Astrocyte (in vitro differentiated cells and primary cell): ENCODE data around the gene CNTNAP2. TPM values are rescaled to one million over a fixed set of nuclear protein-coding genes. Genes with fewer than 3 reads are reported as not detected.

Experiments
- DNase-seq: peaks from one replicate; pipeline ENCODE4 v3.0.0-alpha.2; 2010; ENCODE audit warnings: low read depth
- FAIRE-seq: peaks from 2 replicates; lab custom pipeline; 2011; peaks lifted over from hg19 to GRCh38; lab: Jason Lieb, UNC
- H2AFZ ChIP-seq: 2 replicates; pipeline ENCODE4 v1.6.0; 2012; ENCODE audit warnings: low read depth, low read length, inconsistent platforms
- H3K27ac ChIP-seq: 2 replicates; pipeline ENCODE4 v1.5.1; 2011; ENCODE audit warnings: low read depth, low read length, inconsistent platforms
- H3K27me3 ChIP-seq: 2 replicates; pipeline ENCODE4 v1.6.0; 2011; ENCODE audit warnings: low read length, inconsistent platforms; ENCODE audit not compliant: insufficient read depth
- H3K36me3 ChIP-seq: 2 replicates; pipeline ENCODE4 v1.5.1; 2011; ENCODE audit warnings: low read length, inconsistent platforms; ENCODE audit not compliant: insufficient read depth
- H3K4me1 ChIP-seq: 2 replicates; pipeline ENCODE4 v1.5.1; 2011; ENCODE audit warnings: low read length, inconsistent platforms; ENCODE audit not compliant: insufficient read depth
- H3K4me2 ChIP-seq: 2 replicates; pipeline ENCODE4 v1.6.0; 2012; ENCODE audit warnings: low read length, inconsistent platforms
- H3K4me3 ChIP-seq: 2 replicates; pipeline ENCODE4 v1.5.1; 2011; ENCODE audit warnings: low read depth, mild to moderate bottlenecking, low read length, inconsistent platforms; ENCODE audit not compliant: insufficient read depth
- H3K79me2 ChIP-seq: 2 replicates; pipeline ENCODE4 v1.6.0; 2012; ENCODE audit warnings: mild to moderate bottlenecking, low read length, inconsistent platforms; ENCODE audit not compliant: insufficient read depth
- H3K9ac ChIP-seq: 2 replicates; pipeline ENCODE4 v1.6.0; 2012; ENCODE audit warnings: mild to moderate bottlenecking, low read length, inconsistent platforms
- H3K9me3 ChIP-seq: 2 replicates; pipeline ENCODE4 v1.5.1; 2012; ENCODE audit warnings: low read depth, mild to moderate bottlenecking, low read length, inconsistent platforms; ENCODE audit not compliant: insufficient read depth
- H4K20me1 ChIP-seq: 2 replicates; pipeline ENCODE4 v1.6.0; 2012; ENCODE audit warnings: low read length, inconsistent platforms; ENCODE audit not compliant: insufficient read depth
- H3K27ac Mint-ChIP-seq: one replicate; pipeline ENCODE4 v1.8.0; 2021; ENCODE audit warnings: mild to moderate bottlenecking, mixed read lengths; ENCODE audit not compliant: unreplicated experiment
- H3K27me3 Mint-ChIP-seq: one replicate; pipeline ENCODE4 v1.8.0; 2021; ENCODE audit warnings: low read depth, mixed read lengths; ENCODE audit not compliant: unreplicated experiment
- H3K36me3 Mint-ChIP-seq: one replicate; pipeline ENCODE4 v1.8.0; 2021; ENCODE audit warnings: low read depth, mixed read lengths; ENCODE audit not compliant: unreplicated experiment
- H3K4me1 Mint-ChIP-seq: one replicate; pipeline ENCODE4 v1.8.0; 2021; ENCODE audit warnings: low read depth, mixed read lengths; ENCODE audit not compliant: unreplicated experiment
- H3K4me3 Mint-ChIP-seq: one replicate; pipeline ENCODE4 v1.8.0; 2021; ENCODE audit warnings: mild to moderate bottlenecking, moderate library complexity, mixed read lengths; ENCODE audit not compliant: unreplicated experiment
- H3K9me3 Mint-ChIP-seq: one replicate; pipeline ENCODE4 v1.8.0; 2021; ENCODE audit warnings: mild to moderate bottlenecking, mixed read lengths; ENCODE audit not compliant: unreplicated experiment
- EZH2 ChIP-seq: IDR thresholded peaks from 2 replicates; pipeline ENCODE4 v1.6.1; 2012; ENCODE audit warnings: mild to moderate bottlenecking, low read length, inconsistent platforms; ENCODE audit not compliant: insufficient read depth
- total RNA-seq: library from RNA; stranded (reverse); gene quantifications from 2 replicates; pipeline ENCODE4 v1.2.1, GENCODE V29; 2021
- TF ChIP-seq, protein P1 (sequence below): IDR thresholded peaks from 2 replicates; pipeline ENCODE4 v1.5.1; 2011; ENCODE audit warnings: low read depth, mild to moderate bottlenecking, inconsistent platforms, low read length, moderate library complexity; ENCODE audit not compliant: insufficient read depth

CNTNAP2 gene
- total RNA-seq, 1 donor from 2014 or later, result 20.0 TPM

- Mint-ChIP-seq H3K9me3 (peaks cover 4% of the 10 kb centered on the region), H3K4me3 (no peak overlapping the region), H3K27ac (no peak overlapping the region), H3K27me3 (no peaks in the 10 kb centered on the region), H3K4me1 (peaks cover 7% of the 10 kb centered on the region), H3K36me3 (no peaks in the 10 kb centered on the region)
- Histone ChIP-seq H3K9me3 (peaks cover 7% of the 10 kb centered on the region), H2AFZ (no peak overlapping the region), H3K27me3 (no peaks in the 10 kb centered on the region), H3K79me2 (no peaks in the 10 kb centered on the region), H3K27ac (no peak overlapping the region), H3K4me1 (no peaks in the 10 kb centered on the region), H3K9ac (no peak overlapping the region), H3K4me2 (no peak overlapping the region), H3K36me3 (no peaks in the 10 kb centered on the region), H4K20me1 (no peaks in the 10 kb centered on the region), H3K4me3 (no peak overlapping the region)
- FAIRE-seq (no peak), DNase-seq (no peak)
- TF ChIP-seq, protein P1, sequence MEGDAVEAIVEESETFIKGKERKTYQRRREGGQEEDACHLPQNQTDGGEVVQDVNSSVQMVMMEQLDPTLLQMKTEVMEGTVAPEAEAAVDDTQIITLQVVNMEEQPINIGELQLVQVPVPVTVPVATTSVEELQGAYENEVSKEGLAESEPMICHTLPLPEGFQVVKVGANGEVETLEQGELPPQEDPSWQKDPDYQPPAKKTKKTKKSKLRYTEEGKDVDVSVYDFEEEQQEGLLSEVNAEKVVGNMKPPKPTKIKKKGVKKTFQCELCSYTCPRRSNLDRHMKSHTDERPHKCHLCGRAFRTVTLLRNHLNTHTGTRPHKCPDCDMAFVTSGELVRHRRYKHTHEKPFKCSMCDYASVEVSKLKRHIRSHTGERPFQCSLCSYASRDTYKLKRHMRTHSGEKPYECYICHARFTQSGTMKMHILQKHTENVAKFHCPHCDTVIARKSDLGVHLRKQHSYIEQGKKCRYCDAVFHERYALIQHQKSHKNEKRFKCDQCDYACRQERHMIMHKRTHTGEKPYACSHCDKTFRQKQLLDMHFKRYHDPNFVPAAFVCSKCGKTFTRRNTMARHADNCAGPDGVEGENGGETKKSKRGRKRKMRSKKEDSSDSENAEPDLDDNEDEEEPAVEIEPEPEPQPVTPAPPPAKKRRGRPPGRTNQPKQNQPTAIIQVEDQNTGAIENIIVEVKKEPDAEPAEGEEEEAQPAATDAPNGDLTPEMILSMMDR, result no peak
- no peak for TF ChIP-seq EZH2
Measured at GRCh38 chr7:148041156-148041555, 1924.6 kb downstream of the CNTNAP2 start.

DNA sequence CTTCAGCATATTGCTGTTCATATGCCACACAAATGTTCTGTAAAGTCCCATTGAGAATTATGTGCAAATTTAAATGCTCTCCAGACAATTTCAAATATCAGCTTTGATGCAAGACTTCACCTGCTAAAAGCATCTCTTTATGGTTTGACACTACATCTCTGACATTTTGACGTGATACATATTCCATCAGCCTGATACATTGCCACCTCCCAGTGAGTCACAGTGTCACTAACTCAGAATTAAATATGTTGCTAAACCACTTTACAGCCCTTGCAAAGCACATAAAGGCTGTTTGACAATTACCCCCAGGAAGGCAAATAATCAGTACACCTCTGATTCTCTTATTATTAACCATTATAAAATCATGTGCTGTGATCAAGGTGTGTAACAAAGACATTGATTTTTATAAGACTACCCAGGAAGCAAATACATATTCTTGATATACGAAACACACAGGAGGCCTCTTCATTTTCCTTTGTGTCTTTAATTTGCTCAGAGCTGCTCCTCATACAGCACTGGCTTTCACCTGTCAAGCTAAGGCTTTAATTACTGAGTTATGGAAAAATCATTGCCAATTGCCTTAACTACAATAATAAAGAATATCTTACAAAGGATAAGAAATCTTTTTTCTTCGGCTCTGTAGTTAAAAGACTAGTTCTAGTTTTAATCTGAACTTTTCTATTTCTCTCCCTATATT is 1926.5 kb downstream of the CNTNAP2 start:
- FAIRE-seq (no peak), DNase-seq (no peak)
- Histone ChIP-seq H4K20me1 (no peaks in the 10 kb centered on the region), H3K9ac (no peak overlapping the region), H3K9me3 (peaks cover 7% of the 10 kb centered on the region), H2AFZ (no peak overlapping the region), H3K27ac (no peak overlapping the region), H3K4me1 (no peaks in the 10 kb centered on the region), H3K36me3 (no peaks in the 10 kb centered on the region), H3K4me3 (no peak overlapping the region), H3K79me2 (no peaks in the 10 kb centered on the region), H3K4me2 (no peak overlapping the region), H3K27me3 (no peaks in the 10 kb centered on the region)
- no peaks in the 10 kb centered on the region for H3K36me3 Mint-ChIP-seq
- no peaks in the 10 kb centered on the region for H3K27me3 Mint-ChIP-seq
- H3K4me3 Mint-ChIP-seq, result no peak overlapping the region
- TF ChIP-seq, protein P1, result no peak
- no peak for TF ChIP-seq EZH2
- peaks cover 7% of the 10 kb centered on the region for H3K4me1 Mint-ChIP-seq
- H3K9me3 Mint-ChIP-seq, result peaks cover 4% of the 10 kb centered on the region
- no peak overlapping the region for H3K27ac Mint-ChIP-seq

- peaks cover 7% of the 10 kb centered on the region for H3K9me3 ChIP-seq
- no peak overlapping the region for H3K9ac ChIP-seq
- no peak for DNase-seq
- H4K20me1 ChIP-seq, result no peaks in the 10 kb centered on the region
- Mint-ChIP-seq H3K36me3 (no peaks in the 10 kb centered on the region), H3K27ac (no peak overlapping the region), H3K4me3 (no peak overlapping the region), H3K9me3 (peaks cover 4% of the 10 kb centered on the region), H3K4me1 (peaks cover 7% of the 10 kb centered on the region), H3K27me3 (no peaks in the 10 kb centered on the region)
- no peaks in the 10 kb centered on the region for H3K4me1 ChIP-seq
- H2AFZ ChIP-seq, result no peak overlapping the region
- no peak for TF ChIP-seq EZH2
- TF ChIP-seq, protein P1, result no peak
- no peak overlapping the region for H3K4me2 ChIP-seq
- H3K27me3 ChIP-seq, result no peaks in the 10 kb centered on the region
- no peaks in the 10 kb centered on the region for H3K79me2 ChIP-seq
- no peak overlapping the region for H3K27ac ChIP-seq
- FAIRE-seq, result no peak
- no peak overlapping the region for H3K4me3 ChIP-seq
- H3K36me3 ChIP-seq, result no peaks in the 10 kb centered on the region
Measured at GRCh38 chr7:148044173-148044572, 1927.6 kb downstream of the CNTNAP2 start.
